GM19463 (cell line): ENCODE measurements around the gene ITGA4.
"Not testable (repeated sequence)": the region's sequence is repeated elsewhere in the genome, so short reads cannot be mapped to it uniquely, and the experiment has no call there.

Experiments used
- ATAC-seq: cut with Tn5 transposase; IDR thresholded peaks from one replicate; pipeline ENCODE4 v1.9.1; 2021; ENCODE audit warnings: mild to moderate bottlenecking, moderate library complexity; ENCODE audit not compliant: unreplicated experiment

ITGA4 gene

DNA sequence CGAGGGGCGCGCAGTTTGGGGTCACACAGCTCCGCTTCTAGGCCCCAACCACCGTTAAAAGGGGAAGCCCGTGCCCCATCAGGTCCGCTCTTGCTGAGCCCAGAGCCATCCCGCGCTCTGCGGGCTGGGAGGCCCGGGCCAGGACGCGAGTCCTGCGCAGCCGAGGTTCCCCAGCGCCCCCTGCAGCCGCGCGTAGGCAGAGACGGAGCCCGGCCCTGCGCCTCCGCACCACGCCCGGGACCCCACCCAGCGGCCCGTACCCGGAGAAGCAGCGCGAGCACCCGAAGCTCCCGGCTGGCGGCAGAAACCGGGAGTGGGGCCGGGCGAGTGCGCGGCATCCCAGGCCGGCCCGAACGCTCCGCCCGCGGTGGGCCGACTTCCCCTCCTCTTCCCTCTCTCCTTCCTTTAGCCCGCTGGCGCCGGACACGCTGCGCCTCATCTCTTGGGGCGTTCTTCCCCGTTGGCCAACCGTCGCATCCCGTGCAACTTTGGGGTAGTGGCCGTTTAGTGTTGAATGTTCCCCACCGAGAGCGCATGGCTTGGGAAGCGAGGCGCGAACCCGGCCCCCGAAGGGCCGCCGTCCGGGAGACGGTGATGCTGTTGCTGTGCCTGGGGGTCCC is at the start of gene ITGA4:
Gene ITGA4 (plus strand): TSS at position 266 of the 620 bp plus-strand sequence. CDS start 269 bp downstream, at position 535.
- ATAC-seq = peak; percentile 72

DNA sequence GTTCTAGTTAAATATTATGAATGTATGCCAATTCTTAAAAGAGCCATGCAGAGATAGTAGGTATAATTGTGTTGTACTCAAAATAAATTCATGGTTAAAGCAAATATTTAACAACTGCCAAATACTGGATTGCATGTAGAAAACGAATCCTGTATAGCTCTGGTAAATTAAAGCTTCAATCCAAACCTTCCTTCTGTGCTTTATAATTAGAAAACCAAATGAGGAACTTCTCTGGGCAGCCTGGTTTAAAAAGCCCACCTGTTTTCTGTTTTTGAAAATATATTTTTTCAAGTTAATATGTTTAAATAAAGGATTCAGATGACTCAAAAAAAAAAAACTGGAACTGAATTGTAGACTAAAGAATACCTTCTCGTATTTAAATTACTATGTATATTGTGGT is 48.3 kb upstream of the ITGA4 start:
- ATAC-seq = no peak

DNA sequence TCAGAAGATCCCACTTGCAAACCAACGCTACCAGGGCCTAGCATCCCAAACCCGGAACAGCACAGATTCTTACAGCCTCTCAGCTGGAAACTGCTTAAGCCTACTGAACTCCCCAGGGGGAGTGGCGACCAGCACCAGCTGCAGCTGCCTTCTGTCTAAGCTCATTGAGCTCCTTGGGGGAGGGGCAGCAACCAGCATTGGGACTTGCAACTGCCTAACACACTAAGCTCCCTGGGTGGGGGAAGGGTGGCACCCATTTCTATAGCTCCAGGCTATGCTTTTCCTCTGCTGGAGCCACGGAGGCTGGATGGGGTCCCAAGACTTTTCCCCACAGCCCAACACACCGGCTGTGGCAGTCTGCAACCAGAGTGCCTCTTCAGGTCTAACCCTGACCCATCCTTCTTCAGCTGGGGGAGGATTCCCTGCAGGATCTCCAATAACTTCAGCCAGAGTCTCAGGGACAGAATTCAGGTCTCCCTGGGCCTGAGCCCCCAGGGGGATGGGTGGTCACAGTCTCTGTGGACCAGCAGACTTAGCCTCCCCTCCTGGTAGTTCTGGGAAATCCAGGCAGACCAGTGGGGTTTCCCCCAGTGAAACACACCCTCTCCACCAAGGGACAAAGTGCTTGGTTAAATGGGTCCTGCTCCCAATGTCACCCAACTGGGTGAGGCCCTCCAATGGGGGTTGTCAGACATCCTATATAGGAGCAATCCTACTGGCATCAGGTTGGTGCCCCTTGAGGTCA is 45.9 kb upstream of the ITGA4 start:
- peak; percentile 99 for ATAC-seq

DNA sequence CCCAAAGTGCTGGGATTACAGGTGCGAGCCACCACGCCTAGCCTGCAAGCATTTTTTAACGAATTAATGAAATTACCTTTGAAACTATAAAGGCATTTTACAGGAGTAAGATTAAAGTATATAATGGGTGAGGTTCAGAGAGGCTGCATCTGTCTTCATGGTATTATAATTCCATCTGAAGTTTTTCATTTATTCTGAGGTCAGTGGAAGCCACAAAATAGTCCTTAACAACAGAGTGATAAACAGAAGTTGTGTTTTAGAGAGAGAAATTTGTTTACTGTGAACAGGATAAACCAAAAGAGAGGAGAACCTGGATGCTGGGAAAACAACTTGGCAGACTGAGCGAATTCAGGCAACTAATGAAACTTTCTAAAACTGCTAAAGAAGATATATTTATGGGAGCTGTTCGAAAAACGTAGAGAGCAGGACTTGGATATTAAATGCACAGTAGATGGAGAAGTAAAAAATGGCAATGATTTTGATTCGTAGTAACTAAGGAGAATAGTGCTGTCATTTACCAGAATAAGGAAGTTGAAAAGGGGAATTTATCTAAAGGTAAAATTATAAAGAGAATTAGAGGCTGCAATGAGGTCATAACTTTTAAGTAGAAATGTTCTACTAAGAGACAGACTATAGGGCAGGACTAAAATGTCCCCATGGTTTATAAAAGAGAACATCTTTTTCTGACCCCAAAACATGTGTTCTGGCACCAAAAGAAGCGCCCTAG is 37.9 kb upstream of the ITGA4 start:
- ATAC-seq = no peak

DNA sequence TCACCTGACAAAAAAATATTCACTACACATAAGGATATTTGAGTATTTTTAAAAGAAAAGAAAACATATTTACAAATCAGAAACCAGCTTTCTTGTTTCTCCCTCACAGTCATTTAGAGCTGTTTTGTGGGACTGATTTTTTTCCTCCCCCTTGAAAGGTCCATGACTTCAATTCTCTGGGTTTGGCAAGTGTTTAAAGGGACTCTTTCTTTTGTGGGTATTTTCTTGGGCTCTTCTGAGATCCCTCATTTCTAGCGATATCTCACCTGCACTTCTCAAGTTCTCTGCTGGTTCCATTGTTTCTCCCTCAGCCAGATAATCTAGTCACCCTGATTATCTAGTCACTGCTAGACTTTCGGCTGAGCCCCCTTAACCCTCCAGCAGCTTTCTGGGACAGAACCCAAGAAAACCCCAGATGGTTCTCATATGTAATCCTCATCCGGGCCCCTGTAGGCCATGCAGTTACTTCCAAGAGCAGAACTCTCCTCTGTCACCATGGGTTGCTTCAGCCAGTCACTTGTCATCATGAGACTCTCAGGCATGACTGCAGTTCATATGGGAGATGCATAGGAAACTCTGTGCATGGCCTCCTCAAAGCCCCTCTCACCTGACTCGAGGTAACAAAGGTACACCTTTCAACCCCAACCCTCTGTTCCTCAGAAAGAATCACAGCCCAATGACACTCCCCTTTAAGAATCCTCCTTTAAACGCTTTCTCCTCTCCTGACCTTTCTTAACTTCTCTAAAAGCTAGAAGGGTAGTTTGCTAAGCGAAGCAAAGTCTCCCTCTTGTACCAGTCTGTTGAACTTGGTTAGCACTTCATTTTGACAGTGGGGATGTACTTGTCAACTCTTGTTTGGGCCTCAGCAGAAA is 36.7 kb upstream of the ITGA4 start:
- no peak for ATAC-seq

DNA sequence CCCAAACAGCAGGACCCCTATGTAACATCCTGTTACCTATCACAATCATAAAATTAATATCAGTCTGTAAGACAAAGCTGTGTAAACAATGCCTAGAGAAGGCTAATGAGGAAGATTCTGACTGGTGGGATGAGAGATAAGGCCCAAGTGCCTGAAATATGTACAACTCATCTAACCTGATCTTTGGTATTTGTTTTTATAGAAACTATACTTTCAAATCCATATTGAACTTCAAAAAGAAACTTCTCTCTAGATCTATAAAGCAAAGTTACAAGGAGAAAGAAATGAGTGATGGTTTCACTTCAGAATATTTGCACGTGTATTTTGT is 36.1 kb upstream of the ITGA4 start:
- ATAC-seq = no peak

DNA sequence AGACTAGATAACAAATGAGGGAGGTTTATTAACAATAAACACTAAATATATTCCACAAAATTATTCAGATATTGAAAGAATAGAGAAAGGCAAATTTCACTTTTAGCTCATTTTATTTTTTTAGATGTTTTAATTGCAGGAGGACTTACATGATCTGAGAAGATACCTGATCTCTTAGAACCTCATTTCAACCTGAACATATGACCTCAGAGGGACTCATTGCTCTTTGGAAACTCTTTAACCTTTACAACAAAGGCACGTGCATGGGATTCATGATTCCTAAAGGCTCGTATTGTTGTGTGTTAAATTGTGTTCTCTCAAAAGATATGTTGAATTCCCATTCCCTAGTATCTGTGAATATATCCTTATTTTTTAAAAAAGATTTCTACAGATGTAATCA is 35.7 kb upstream of the ITGA4 start:
- no peak for ATAC-seq

DNA sequence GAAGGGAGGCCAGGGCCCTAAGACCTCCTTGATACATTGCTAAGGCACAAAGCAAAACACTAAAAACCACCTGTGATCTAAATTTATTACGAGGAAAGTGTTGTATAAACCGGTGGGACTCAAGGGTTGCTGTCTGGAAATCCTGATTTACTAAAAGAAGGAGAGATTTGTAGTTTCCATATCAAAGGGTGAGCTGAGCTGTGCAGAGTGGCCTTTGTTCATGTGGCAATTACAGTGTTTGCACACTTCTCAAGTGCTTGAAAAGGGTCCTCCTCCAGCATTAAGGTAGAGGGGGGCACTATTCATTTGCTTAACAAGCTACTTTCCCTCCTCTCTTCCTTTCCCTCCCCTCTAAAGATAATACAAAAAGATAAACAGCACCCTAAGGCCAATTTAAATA is 30.5 kb upstream of the ITGA4 start:
- no peak for ATAC-seq

DNA sequence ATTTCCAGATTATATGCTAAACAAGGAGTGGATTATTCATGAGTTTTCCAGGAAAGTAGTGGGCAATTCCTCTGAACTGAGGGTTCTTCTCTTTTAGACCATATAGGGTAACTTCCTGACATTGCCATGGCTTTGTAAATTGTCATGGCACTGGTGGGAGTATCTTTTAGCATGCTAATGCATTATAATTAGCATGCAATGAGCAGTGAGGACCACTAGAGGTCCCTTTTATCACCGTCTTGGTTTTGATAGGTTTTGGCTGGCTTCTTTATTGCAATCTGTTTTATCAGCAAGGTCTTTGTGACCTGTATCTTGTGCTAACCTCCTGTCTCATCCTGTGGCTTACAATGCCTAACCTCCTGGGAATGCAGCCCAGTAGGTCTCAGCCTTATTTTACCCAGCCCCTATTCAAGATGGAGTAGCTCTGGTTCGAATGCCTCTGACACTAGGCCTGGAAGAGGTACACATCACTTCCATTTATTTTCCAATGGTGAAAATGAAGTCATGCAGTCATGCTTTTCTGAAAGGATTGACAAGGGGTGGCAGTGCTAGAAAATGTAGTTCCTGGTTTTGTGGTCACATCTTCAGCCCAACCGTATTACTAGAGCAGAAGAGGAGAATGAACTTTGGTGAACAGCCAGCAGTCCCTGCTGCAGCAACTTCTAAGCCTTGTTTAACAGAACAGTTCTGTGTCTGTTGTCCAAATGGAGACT is 26.6 kb upstream of the ITGA4 start:
- ATAC-seq = no peak

DNA sequence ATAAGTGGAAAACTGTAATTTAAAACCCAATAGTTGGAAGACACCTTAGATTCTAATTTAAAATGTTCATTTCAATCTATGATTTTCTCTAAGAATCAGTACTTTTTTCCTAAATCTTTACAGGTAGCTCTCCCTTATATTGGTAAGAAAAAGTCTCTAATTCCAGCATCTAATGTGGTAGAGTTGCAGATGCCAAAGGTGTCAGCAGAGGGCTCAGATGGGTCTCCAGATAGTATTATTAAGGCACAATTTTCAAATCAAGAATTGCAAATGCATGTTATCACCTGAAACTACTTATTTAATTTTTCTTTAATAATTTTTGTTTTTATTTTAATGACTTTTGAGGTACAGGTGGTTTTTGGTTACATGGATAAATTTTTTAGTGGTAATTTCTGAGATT is 25.5 kb upstream of the ITGA4 start:
- ATAC-seq = no peak

DNA sequence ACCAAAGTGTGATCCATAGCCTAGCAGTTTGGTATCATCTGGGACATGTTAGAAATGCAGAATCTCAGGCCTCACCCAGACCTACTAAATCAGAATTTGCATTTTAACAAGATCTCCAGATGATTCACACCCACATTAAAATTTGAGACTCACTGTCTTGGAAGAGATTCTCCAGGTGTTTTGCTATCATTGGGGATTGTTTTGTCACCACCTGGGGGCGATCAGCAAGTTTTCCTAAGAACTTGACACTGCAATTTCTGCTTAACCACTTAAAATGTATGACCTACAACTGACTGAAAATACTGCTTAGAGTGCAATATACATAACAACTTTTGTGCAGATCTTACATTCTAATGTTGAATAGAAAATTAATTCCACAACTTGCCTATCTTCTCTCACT is 18.9 kb upstream of the ITGA4 start:
- no peak for ATAC-seq

DNA sequence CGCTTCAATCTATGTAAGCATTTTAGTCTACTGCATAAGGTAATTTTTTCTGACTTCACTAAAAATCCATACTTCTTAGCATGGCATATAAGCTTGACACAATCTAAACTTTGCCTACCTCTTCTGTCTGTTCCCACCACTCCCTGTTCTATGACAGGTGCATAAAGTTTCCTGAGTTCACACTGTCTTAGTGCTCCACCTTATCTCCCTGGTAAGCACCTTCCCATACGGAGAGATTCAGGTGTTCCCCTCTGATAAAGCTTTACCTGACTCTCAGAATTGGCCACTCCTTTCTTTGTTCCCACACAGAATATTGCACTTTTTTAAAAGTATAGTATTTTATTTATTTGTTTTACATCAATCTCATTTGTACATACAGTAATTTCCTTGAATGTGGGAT is 16.8 kb upstream of the ITGA4 start:
- ATAC-seq = no peak

DNA sequence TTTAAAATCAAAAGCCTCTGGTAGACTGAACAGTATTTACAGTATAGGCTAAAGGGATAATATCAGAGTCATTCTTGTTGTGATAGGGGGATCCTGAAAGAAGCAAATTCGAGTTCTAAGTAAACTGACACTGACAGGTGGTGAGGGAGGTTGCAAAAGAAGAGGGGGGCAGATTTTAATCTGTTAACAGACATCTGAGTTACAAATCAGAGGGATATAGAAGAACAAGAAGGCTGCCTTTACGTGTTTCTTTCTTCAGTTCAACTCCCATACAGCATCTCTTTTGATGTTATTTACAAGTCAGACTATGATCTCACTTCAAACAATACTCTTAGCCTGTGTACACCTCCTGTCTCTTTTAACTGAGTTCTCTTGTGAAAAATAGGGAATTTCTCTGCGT is 16.3 kb upstream of the ITGA4 start:
- ATAC-seq = no peak

DNA sequence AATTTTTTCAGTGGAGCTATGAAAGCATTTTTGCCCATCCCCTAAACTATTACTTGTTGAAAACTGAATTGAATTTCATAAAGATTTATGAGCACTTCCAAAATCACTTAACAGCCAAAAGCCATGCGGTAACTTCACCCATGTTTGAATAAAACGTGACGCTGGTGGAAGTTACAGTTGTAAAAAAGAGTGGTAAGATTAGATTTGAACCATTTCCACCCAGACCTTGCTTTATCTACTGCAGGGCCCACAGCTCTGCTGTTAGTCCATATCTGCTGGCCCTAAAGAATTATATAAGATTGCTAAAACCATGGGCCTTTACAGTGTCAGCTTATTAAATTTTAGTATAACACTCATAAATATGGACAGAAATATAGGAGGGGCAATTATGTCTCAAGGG is 15.5 kb upstream of the ITGA4 start:
- no peak for ATAC-seq

DNA sequence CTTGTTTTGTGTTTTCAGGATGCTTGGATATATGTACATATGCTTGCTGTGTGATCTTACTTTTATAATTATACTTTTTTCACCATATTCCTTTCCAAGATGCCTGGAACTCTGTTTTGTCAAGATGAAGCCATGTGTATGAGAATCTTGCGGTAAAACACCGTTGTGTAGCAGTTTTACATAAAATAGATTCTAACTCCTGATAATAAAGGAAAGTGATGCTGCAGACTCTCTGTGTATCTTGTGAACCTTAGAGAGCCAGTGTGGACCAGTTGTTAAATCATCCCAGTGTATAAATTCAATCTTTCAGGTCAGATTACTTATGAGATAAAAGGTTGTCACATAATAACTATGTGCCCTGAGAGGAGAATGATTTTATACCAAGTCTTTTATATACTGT is 12.5 kb upstream of the ITGA4 start:
- no peak for ATAC-seq

DNA sequence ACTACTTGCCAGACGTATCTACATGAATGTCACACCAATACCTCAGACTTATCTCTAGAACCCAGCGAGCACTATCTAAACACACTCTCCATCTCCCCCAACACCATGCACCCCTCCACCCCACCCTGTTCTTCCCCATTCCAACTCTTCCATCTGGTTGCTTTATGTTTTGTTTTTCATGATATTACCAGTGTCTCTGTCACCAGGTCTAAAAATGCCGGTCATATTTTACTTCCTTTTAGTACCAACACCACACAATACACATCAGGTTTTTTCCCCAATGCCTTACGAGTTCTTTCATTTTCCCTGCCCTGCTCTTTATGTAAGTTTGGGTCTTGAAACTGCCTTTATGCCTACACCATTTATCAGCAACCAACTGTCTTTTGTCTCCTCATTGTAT is 10.2 kb upstream of the ITGA4 start:
- ATAC-seq = peak; percentile 65

DNA sequence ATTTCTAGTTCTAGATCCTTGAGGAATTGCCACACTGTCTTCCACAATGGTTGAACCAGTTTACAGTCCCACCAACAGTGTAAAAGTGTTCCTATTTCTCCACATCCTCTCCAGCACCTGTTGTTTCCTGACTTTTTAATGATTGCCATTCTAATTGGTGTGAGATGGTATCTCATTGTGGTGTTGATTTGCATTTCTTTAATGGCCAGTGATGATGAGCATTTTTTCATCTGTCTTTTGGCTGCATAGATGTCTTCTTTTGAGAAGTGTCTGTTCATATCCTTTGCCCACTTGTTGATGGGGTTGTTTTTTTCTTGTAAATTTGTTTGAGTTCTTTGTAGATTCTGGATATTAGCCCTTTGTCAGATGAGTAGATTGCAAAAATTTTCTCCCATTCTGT is 7.9 kb upstream of the ITGA4 start:
- not testable (repeated sequence) for ATAC-seq

DNA sequence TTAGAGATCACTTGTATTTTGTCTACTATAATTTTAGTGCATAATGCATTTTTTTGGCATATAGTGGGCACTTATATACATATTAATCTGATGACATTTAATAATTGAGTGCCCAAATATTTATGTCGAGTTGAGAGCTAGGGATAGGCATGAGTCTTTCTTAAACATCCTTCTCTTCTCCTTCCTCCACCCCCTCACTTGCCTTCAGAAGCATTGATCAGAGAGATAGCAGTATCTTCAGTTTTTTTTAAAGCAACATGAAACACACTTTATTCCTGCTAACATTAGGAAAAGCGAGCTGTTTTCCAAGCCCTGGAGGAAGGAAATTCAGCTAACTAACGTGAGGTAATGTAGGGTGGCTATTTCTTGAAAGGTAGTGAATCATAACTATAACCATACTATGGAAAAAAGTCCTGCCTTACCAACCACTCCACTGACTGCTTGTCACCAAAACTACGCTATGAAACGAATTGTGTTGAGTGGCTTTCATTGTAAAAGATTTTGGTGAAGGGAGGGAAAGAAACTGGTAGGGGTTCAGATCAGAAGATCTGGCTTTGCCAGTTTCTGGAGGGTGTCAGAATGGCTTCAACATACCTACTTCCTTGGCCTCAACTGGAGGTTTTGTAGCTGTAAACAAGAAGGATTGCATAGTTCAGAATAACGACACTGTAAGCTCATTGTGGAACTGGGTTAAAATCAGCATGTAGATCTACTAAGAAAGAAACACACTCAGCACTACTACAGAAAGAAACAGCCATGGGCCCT is 2.3 kb upstream of the ITGA4 start:
- ATAC-seq = no peak

DNA sequence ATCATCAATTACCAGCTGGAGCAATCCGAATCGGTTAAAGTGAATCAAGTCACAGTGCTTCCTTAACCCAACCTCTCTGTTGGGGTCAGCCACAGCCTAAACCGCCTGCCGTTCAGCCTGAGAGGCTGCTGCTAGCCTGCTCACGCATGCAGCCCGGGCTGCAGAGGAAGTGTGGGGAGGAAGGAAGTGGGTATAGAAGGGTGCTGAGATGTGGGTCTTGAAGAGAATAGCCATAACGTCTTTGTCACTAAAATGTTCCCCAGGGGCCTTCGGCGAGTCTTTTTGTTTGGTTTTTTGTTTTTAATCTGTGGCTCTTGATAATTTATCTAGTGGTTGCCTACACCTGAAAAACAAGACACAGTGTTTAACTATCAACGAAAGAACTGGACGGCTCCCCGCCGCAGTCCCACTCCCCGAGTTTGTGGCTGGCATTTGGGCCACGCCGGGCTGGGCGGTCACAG is 496 bp upstream of the ITGA4 start:
- peak; percentile 63 for ATAC-seq
